ENCODE measurements around the gene PLEKHG5.

GRCh38 chr1:6440198-6441126, 51.0 kb downstream of the PLEKHG5 start:
- TF ChIP-seq POLR2AphosphoS5 (IDR thresholded peaks at IDR 0.05) (no peak), POLR2A (IDR thresholded peaks at IDR 0.05) (no peak)
- TF ChIP-seq, protein P1, sequence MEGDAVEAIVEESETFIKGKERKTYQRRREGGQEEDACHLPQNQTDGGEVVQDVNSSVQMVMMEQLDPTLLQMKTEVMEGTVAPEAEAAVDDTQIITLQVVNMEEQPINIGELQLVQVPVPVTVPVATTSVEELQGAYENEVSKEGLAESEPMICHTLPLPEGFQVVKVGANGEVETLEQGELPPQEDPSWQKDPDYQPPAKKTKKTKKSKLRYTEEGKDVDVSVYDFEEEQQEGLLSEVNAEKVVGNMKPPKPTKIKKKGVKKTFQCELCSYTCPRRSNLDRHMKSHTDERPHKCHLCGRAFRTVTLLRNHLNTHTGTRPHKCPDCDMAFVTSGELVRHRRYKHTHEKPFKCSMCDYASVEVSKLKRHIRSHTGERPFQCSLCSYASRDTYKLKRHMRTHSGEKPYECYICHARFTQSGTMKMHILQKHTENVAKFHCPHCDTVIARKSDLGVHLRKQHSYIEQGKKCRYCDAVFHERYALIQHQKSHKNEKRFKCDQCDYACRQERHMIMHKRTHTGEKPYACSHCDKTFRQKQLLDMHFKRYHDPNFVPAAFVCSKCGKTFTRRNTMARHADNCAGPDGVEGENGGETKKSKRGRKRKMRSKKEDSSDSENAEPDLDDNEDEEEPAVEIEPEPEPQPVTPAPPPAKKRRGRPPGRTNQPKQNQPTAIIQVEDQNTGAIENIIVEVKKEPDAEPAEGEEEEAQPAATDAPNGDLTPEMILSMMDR (IDR thresholded peaks at IDR 0.05 in 8 of 11, conservative IDR thresholded peaks at IDR 0.05 in 3 of 11) = peak in 5 of 11 experiments; percentile 35 to 57 (median 43)

Measured in spleen (tissue), 7 donors.